HG02798 (cell line): ENCODE data around the gene MICAL3.
"Not testable (repeated sequence)": the region's sequence is repeated elsewhere in the genome, so short reads cannot be mapped to it uniquely, and the experiment has no call there.

Source experiments
- ATAC-seq: cut with Tn5 transposase; IDR thresholded peaks from one replicate; pipeline ENCODE4 v1.9.1; 2021; ENCODE audit warnings: mild to moderate bottlenecking; ENCODE audit not compliant: unreplicated experiment, poor library complexity

Gene MICAL3

DNA sequence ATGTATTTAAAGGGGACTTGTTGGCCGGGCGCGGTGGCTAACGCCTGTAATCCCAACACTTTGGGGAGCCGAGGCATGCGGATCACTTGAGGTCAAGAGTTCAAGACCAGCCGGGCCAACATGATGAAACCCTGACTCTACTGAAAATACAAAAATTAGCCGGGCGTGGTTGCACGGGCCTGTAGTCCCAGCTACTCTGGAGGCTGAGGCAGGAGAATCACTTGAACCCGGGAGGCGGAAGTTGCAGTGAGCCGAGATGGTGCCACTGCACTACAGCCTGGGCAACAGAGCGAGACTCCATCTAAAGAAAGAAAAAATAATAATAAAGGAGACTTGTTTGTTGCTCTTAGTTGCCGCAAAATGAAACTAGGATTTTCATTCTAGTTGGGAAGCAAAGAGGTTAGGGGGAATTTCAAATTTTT, 22.5 kb downstream of the MICAL3 start:
- ATAC-seq, result not testable (repeated sequence)

DNA sequence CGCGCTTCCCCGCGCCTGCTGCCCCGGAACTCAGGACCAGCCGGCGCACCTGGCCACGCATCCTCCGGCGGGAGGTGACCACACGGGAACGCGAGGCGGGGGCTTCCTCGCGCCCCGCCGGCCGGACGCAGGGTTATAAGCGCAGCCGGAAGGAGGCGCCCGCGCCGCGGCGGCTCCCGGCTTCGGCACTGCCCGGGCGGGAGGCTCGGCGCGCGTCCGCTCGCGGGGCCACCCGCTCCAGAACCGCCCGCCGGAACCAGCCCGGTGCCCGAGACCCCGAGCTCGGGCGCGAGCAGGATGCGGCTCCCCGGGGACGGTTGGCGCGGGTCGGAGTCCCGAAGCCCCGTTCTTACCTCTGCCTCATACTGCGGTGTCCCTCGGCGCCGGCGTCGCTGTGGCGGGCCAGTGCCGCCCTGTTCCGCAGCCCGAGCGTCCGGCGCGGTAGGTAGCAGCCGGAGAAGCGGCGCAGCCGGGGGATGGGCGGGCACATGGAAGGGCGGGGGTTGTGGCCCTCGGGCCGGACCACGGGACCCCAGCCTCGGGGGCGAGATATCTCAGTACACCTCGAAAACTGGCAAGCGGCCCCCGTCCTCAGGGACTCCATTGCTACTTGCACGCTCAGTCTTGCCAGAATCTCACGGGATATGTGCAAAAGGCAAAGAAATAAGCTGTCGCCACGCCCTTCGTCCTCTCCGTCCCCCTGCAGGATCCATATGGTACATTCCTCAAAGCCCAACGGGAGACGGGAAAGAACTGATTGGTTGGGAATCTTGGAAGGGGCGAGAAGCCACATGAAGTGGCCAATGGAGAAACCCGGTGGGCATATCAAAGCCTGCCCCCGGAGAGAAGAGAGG, 23.1 kb downstream of the MICAL3 start:
- peak; percentile 42 for ATAC-seq

DNA sequence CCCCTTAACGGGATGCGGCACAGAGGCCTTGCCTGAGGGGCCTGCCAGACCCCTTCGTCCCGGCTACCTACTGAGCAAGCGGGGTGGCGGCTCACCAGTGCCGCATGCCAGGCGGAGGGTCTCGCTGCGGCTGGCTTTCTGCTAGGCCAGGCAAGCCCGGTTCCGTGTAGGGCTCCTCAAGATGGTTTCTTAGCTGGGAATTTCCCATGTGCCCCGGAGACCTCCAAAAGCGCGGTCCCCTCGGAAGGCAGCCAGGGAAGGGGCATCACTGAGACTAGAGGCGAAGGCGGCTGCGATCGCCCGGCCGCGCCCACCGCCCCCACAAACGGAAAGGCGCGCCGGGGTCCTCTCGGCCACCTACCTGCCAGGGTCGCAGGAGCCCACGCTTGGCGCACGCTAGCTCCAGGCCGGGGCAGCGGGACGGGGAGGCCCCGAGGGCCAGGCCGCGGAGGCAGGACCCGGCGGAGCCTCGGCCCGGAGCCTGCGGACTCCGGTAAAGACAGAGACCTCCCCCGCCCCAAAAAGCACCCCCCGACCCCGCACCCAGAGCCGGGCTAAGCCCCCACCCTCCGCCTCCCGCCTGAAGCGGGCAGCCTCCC, 23.8 kb downstream of the MICAL3 start:
- no peak for ATAC-seq

DNA sequence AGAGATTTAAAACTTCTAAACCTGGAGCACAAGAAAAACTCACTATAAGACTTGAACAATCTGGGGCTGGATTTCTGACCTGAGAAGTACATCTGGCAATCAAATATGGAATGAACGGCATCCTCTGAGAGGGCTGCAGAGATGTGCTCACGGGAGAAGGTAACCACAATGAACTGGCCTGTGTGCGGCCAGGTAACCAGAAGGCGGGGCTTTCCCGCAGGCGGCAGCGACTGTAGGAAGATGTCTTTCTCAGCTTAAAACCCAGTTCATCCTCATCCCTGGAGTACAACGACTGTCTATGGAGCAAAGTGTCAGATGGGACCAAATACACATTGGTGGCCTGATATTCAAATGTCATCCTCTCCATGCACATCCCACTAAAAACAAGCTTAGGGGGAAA, 24.5 kb downstream of the MICAL3 start:
- ATAC-seq, result no peak

DNA sequence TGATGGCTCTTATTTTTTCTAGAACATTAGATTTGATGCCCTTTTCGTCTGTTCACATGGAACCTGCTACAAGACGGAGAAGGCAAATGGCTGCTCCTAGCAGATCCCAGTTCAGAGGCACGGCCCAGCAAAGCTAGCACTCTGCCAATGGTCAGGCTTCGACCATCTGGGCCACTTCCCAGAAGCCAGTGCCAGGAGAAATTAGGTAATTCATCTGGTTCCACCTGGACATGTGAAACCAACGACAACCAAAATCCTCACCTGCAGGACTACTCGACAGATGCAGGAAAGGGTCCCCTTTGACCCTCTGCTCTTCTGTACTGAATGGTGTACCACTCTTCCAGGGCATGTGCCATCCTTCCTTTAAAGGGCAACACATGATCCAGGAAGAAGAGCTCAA, 25.4 kb downstream of the MICAL3 start:
- ATAC-seq, result no peak

DNA sequence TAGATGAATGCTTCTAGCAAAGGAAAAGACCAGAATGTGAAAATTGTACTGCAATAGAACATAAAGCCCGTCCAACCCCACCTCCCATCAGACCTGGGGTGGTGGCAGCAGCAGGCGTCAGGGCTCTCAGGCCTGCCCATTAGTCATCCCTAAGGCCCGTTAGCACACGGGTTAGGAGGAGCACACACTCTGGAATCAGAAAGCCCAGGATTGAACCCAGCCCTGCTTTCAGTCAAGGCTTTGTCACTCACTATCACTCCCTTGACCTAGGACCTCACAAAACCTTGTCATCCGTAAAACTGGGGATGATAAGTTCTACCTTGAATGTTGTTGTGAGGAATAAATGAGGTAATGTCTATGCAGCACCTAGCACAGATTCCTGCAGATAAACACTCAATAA, 26.9 kb downstream of the MICAL3 start:
- ATAC-seq, result no peak

DNA sequence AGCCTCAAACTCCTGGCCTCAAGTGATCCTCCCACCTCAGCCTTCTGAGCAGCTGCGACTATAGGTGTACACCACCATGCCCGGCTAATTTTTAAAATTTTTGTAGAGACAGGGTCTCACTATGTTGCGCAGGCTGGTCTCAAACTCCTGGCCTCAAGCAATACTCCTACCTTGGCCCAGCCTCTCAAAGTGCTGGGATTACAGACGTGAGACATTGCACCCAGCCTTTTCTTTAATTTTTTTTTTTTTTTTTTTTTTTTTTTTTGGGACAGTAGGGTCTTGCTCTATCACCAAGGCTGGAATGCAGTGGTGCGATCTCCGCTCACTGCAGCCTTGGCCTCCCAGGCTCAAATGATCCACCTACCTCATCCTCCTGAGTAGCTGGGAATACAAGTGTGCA, 29.1 kb downstream of the MICAL3 start:
- ATAC-seq, result not testable (repeated sequence)

DNA sequence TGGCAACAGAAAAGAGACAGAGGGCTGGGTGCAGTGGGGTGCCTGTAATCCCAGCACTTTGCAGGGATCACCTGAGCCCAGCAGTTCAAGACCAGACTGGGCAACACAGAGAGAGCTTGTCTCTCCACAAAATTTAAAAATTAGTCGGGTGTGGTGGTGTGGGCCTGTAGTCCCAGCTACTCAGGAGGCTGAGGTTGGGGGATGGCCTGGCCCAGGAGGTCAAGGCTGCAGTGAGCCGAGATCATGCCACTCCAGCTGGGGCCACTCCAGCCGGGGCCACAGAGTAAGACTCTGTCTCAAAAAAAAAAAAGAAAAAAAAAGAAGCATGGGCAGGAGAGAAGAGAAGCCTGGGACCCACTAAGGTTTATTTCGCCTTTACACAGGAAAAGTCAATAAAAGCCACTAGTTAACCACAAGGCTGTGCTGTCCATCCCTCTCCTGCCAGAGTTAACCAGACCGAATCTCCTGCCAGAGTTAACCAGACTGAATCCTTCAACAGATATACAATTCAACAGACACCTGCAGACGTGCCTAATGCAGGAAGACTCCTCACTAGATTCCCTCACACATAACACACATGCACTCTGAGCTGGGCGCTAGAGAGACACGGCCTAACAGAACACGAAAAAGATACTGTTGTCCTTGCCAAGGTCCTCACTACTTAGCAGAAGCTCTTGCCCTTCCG, 29.8 kb downstream of the MICAL3 start:
- ATAC-seq, result no peak

DNA sequence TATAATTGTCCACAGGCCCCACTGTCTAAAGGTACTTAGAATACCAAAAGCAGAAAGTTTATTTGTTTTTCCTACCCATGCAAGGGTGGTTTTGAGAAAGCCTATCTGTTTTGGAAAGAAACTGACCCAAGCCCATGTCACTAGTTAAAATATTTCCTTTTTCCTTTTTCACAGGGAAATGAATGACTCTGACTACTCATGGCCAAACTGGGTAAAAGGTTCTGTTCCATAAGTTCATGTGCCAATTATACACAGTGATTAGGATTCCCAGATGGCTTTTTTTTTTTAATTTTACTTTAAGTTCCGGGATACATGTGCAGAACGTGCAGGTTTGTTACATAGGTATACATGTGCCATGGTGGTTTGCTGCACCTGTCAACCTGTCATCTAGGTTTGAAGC, 31.4 kb downstream of the MICAL3 start:
- ATAC-seq, result not testable (repeated sequence)

DNA sequence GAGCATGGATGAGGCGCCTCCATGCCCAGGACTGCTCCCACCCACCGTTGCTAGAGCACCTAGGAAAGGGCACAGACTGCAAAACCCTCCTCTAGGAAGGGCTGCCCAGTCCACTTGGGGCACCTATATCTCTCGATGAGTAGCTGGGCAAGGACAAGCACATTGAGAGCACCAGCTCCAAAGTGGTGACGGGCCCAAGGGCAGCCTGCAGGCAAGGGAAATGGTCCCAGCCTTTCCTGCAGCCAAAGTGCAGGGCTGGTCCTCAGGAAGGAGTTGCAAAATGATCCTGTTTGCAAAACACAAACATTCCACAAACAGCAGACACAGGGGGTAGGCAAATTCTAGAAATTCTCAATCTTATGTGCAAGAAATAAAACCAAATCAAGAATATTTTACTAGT, 32.4 kb downstream of the MICAL3 start:
- ATAC-seq, result not testable (repeated sequence)

DNA sequence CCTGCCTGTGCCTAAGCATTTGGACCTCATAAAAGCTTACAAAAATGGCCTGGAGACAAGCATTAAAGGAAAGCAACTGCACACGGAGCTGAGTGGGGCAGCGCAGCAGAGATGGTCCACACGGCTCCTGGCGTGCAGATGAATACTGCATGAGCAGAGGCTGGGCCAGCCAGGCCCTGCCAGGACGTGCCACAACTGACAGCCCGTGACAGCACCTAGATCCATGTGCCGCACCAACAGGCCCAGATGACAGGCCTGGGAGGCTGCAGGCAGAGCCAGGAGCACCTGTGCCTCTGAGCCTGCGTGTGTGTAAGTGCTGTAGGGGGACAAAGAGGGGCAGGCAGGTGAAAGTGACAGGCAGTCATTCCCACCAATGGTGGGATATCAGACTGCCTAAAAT, 33.4 kb downstream of the MICAL3 start:
- no peak for ATAC-seq

DNA sequence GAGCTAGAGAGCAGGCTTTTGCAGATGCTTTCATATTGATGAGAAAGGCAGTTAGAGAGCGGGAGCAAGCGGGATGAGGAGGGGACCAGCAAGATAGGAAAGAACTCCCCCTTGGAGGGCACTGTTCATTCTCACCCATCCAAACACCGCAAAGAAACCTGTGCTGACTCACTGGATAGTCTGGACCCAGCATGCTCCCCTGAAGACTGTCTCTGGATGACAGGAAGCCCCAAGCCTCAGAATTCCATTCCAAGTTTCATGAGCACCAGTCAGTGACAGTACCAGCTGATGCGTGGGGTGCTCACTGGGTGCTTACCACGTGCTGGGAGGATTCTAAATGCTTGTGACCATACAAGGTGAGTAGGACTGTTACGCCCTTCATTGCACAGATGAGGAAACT, 34.2 kb downstream of the MICAL3 start:
- no peak for ATAC-seq

DNA sequence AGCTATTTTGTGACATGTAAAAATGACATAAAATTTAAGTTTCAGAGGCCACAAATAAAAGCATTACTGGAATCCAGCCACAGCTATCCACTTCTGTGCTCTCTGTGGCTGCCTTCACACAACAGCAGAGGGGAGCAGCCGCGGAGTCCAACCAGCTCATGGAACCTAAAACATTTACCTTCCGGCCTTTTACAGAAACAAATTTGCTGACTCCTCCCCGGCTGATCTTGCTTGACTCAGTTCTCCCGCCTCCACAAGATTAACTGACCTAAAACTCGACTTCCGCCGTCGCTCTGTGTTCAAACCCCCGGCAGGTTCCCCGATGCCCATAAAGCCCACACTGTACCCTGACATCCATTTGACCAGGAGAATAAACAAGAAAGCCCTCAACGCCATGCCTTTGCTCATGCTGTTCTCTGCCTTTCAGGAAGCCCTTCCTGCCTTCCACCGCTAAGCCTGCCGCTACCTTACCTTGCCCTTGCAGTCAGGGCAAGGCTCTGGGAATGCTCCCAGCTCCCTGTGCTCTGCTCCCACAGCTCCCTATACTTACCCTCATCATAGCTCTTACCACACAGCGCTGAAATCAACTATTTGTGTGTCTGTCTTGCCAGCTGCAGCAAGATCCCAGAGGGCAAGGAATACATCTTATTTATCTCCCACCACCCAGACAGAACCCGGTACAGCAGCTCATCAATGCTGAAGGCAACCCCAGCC, 35.4 kb downstream of the MICAL3 start:
- ATAC-seq, result no peak

DNA sequence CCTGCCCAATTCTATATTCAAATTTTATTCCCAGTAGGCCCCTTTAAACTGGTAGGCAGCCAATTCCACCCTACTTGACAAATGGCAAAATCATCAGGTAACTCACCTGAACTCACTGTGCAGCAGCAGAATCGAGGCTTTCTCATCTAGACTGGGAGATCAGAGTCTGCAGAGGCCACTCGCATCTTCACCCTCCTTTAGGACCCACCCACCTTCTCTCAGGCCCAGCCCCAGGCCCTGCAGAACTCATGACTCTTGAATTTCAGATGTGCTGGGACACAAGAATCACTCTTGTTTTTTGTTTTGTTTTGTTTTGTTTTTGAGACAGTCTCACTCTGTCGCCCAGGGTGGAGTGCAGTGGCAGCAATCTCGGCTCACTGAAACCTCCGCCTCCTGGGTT, 38.8 kb downstream of the MICAL3 start:
- ATAC-seq, result no peak

DNA sequence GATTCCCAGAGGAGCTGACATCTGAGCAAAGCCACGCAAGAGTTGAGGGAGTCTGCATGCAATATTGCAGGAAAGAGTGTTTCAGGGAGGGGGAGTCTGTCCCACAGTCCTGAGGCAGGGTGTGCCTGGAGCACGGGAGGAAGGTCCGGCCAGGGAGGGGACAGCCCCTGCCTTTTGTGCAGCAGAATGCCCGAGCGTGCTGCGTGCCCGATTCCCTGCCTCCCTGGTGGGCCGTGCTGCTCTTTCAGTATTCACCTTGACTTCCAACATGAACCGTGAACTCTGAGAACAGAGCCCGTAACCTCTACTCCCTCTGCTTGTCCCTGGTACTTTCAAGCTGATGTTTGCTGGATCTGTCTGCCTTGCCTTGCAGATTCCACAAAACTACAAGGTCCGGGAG, 39.3 kb downstream of the MICAL3 start:
- ATAC-seq, result not testable (repeated sequence)

DNA sequence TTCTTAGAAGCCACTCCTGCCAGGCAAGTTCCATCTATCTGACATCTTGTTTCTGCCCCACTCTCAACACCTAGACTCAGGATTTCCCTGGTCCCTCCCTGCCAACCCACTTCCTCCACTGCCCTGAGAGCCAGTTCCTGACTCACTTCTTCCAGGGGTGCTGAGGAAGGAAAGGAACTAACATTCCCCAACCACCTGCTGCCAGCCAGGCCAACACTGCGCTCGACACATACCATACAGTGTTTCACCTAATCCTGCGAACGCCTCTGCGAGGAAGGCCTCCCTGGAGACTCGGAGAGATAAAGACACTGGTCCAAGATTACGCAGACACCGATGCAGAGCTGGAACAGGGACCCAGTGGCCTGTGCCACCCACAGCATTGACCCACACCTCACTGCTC, 40.2 kb downstream of the MICAL3 start:
- ATAC-seq, result no peak

DNA sequence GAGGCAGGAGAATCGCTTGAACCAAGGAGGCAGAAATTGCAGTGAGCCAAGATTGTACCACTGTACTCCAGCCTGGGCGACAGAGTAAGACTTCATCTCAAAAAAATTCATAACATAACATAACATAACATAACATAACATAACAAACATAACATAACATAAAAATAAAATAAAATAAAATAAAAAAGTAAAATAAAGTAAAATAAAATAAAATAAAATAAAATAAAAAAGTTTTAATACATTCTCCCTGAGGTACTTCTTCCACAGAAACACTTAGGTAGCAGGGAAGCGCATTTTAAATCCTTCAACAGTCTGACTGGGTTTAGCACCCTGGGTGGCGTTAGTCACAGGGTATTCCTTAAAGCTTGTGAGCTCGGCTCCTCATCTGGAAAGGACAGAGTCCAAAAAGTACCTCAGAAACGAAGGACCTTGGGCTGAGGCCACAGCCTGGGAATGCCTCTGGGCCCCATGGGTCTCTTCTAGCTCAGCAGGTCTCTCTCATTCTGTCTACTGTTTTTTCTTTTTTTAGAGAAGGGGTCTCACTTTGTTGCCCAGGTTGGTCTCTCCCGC, 41.7 kb downstream of the MICAL3 start:
- ATAC-seq, result no peak

DNA sequence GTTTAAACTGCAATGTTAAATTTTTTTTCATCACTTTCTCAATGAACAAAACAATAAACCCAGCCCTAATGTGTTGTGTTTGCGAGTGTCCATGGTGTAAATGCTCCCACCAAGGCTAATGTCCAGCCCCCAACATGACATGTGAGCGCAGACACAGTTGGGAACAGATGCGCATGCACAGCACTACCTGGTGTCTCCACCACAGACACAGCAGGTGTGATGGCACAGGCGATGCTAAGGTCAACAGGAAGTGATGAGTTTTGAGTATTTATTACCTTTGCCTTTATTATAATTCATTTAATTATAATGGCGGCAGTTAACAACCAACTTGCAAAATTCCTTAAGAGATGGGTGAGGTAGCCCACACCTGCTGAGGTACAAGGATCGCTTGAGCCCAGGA, 42.9 kb downstream of the MICAL3 start:
- ATAC-seq, result no peak

DNA sequence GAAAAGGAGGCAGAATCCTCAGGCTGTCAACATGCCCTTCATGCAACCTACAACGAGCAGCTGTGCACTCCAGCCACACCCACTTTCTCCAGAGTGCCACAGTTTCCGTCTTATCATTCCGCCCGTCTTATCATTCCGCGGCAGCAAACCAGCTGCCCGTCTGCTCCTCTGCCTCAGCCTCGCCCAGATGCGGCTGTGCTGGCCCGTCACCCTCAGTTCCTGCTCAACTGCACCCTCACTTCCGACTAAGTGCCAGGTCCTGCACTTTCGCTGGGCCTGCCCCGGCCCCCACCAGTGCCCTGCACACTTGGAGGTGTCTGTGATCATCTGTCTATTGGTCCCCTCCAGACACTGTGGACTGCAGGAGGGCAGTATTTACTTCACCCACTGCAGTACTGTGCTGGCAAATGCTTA, 43.7 kb downstream of the MICAL3 start:
- no peak for ATAC-seq

DNA sequence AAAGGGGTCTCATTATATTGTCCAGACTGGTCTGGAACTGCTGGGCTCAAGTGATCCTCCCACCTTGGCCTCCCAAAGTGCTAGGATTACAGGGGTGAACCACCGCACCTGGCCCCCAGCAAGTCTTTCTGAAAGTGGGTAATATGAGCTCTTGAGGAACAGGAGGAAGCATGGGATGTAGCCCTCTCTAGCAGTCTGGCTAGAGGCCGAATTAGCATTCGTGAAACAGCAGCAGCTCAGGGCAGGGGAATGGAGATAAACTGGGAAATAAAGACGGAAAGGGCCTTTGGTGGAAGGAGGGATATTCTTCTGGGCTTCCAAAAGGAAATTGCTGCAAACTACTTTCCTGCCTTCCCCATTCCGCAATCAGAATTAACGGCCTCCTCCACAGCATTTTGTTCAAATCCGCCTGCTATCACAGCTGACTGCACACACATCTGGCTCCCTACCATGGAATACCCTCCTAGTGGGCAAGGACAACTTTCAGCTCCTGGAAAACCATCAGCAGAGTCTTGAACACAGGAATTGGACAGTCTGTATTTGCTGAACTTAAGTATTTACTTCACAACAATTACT, 44.3 kb downstream of the MICAL3 start:
- ATAC-seq, result no peak
